Esophagus muscularis mucosa (tissue), 4 donors: ENCODE data around the gene NINJ2.

Experiments used
- CTCF ChIP-seq, 3 experiments: fragments of 200-600 bp in 2 of 3; fragments of 450-650 bp in 1 of 3; sonication (generic) in 2 of 3; IDR thresholded peaks; one replicate each; pipeline ENCODE4 v1.5.1; 2017 to 2019; ENCODE audit warnings: antibody characterized with exemption in 3 of 3, mild to moderate bottlenecking in 2 of 3, moderate library complexity in 1 of 3
- EP300 ChIP-seq: sonication (generic); formaldehyde crosslinking; IDR thresholded peaks from one replicate; pipeline ENCODE4 v1.6.1; 2017; ENCODE audit warnings: antibody characterized with exemption
- POLR2A ChIP-seq: fragments of 450-650 bp; IDR thresholded peaks from one replicate; pipeline ENCODE4 v1.6.1; 2017; ENCODE audit warnings: antibody characterized with exemption, moderate library complexity, mild to moderate bottlenecking, low read depth
- POLR2AphosphoS5 ChIP-seq, 2 donors: sonication (generic); formaldehyde crosslinking; IDR thresholded peaks; one replicate each; pipeline ENCODE4 v1.6.1; 2017; ENCODE audit warnings: antibody characterized with exemption in 2 of 2

DNA sequence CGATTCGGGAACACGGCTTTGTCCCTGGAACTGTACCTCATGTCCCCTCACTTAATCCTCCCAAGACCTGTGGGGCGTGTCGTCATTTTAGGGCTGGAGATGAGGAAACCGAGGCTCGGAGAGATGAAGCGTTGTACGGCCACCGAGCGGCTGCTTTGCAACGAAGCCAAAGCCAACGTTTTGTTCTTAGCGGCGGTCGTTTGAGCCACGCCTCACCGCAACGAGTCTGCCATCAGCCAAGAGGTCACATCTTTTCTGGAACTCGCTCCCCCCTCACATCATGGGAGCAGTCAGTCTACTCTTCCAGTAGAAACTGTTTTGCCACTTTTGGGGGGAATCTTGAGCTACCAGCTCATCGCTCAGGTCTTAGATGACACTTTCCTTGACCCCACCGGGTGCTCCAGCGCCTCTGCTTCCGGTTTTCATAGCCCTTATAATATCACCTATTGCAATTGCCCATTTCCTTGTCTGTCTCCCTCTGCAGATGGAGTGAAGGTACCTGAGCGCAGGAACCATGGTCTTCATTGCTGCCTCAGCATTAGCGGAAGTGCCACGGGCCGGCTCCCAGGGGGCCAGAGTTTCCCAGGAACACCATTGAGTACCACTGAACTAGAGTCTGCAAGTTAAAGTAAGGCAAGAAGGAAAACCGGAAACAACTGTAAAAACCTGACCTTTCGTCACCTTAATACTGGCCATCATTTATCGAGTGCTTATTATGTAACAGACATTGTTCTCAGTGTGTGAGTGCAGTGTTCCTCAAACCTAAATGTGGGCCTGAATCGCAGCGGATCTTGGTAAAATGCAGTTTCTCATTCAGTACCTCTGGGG is 19.6 kb downstream of the NINJ2 start:
- TF ChIP-seq CTCF (IDR thresholded peaks at IDR 0.05) (no peak), EP300 (no peak), POLR2AphosphoS5 (IDR thresholded peaks at IDR 0.05) (peak in 1 of 2 donors; percentile 9), POLR2A (no peak)
